ES-I3 (cell line): Measurements from ENCODE around the gene NDUFV1.
"Not testable (repeated sequence)": the region's sequence is repeated elsewhere in the genome, so short reads cannot be mapped to it uniquely, and the experiment has no call there.

Source experiments
- H3K36me3 ChIP-seq: 2 replicates; pipeline ENCODE4 v1.6.1; 2013; ENCODE audit warnings: mild to moderate bottlenecking, low read length, control low read depth, moderate library complexity; ENCODE audit not compliant: insufficient read depth
- H3K4me1 ChIP-seq: 2 replicates; pipeline ENCODE4 v1.6.1; 2013; ENCODE audit warnings: mild to moderate bottlenecking, control low read depth, low read length; ENCODE audit not compliant: insufficient read depth
- H3K9ac ChIP-seq: 2 replicates; pipeline ENCODE4 v1.6.1; 2013; ENCODE audit warnings: low read depth, mild to moderate bottlenecking, low read length, moderate library complexity
- H3K9me3 ChIP-seq: 2 replicates; pipeline ENCODE4 v1.6.1; 2013; ENCODE audit warnings: mild to moderate bottlenecking, low read length, moderate library complexity; ENCODE audit not compliant: control insufficient read depth, insufficient read depth

NDUFV1 gene

GRCh38 chr11:67651976-67652781 is 45.4 kb downstream of the NDUFV1 start:
- Histone ChIP-seq H3K36me3 (no peaks in the 10 kb centered on the region), H3K9me3 (peaks cover 14% of the 10 kb centered on the region), H3K4me1 (no peaks in the 10 kb centered on the region), H3K9ac (no peak overlapping the region)

GRCh38 chr11:67652965-67653845 is 46.5 kb downstream of the NDUFV1 start:
- no peaks in the 10 kb centered on the region for H3K4me1 ChIP-seq

GRCh38 chr11:67654225-67654624 is 47.5 kb downstream of the NDUFV1 start:
- peaks cover 14% of the 10 kb centered on the region for H3K9me3 ChIP-seq
- no peaks in the 10 kb centered on the region for H3K36me3 ChIP-seq
- no peak overlapping the region for H3K9ac ChIP-seq
- no peaks in the 10 kb centered on the region for H3K4me1 ChIP-seq

More at GRCh38 chr11:67652965-67653845, 46.5 kb downstream of the NDUFV1 start:
- no peaks in the 10 kb centered on the region for H3K36me3 ChIP-seq
- peaks cover 14% of the 10 kb centered on the region for H3K9me3 ChIP-seq
- no peak overlapping the region for H3K9ac ChIP-seq

- no peaks in the 10 kb centered on the region for H3K36me3 ChIP-seq
- H3K4me1 ChIP-seq = no peaks in the 10 kb centered on the region
Observed at GRCh38 chr11:67656278-67656922, 49.7 kb downstream of the NDUFV1 start.

GRCh38 chr11:67657300-67657699 is 50.6 kb downstream of the NDUFV1 start:
- H3K9me3 ChIP-seq = peaks cover 14% of the 10 kb centered on the region
- H3K9ac ChIP-seq = no peak overlapping the region
- H3K4me1 ChIP-seq = no peaks in the 10 kb centered on the region
- no peaks in the 10 kb centered on the region for H3K36me3 ChIP-seq

More at GRCh38 chr11:67656278-67656922, 49.7 kb downstream of the NDUFV1 start:
- Histone ChIP-seq H3K9ac (no peak overlapping the region), H3K9me3 (peaks cover 14% of the 10 kb centered on the region)

- H3K9me3 ChIP-seq = peaks cover 14% of the 10 kb centered on the region
- H3K9ac ChIP-seq, H3K36me3 ChIP-seq, H3K4me1 ChIP-seq: not testable (repeated sequence)
Observed at GRCh38 chr11:67659651-67660165, 53.0 kb downstream of the NDUFV1 start.

GRCh38 chr11:67660752-67661151 is 54.0 kb downstream of the NDUFV1 start:
- not testable (repeated sequence) for H3K36me3 ChIP-seq, H3K9ac ChIP-seq, H3K9me3 ChIP-seq, H3K4me1 ChIP-seq
